HG03025 (cell line): Measurements from ENCODE around the gene TAB3.

Experiments
- ATAC-seq: cut with Tn5 transposase; IDR thresholded peaks from one replicate; pipeline ENCODE4 v1.9.1; 2021; ENCODE audit warnings: mild to moderate bottlenecking, moderate library complexity; ENCODE audit not compliant: unreplicated experiment, low FRiP score

TAB3 gene

GRCh38 chrX:30887288-30887687 is 1.8 kb downstream of the TAB3 start:
- no peak for ATAC-seq

- ATAC-seq, result no peak
Measured at GRCh38 chrX:30885136-30885535, 3.9 kb downstream of the TAB3 start.

- no peak for ATAC-seq
Measured at GRCh38 chrX:30883138-30883537, 5.9 kb downstream of the TAB3 start.

GRCh38 chrX:30881797-30882196 is 7.3 kb downstream of the TAB3 start:
- ATAC-seq, result no peak

GRCh38 chrX:30881390-30881789 is 7.7 kb downstream of the TAB3 start:
- ATAC-seq, result no peak

- ATAC-seq, result no peak
Measured at GRCh38 chrX:30880058-30880457, 9.0 kb downstream of the TAB3 start.

- no peak for ATAC-seq
Measured at GRCh38 chrX:30876367-30876766, 12.7 kb downstream of the TAB3 start.

- ATAC-seq, result no peak
Measured at GRCh38 chrX:30875957-30876356, 13.1 kb downstream of the TAB3 start.

- no peak for ATAC-seq
Measured at GRCh38 chrX:30874851-30875250, 14.2 kb downstream of the TAB3 start.

- no peak for ATAC-seq
Measured at GRCh38 chrX:30870572-30870971, 18.5 kb downstream of the TAB3 start.

GRCh38 chrX:30865612-30866011 is 23.4 kb downstream of the TAB3 start:
- ATAC-seq, result no peak

- no peak for ATAC-seq
Measured at GRCh38 chrX:30865015-30865414, 24.0 kb downstream of the TAB3 start.

- ATAC-seq, result no peak
Measured at GRCh38 chrX:30864383-30864785, 24.7 kb downstream of the TAB3 start.

- ATAC-seq, result no peak
Measured at GRCh38 chrX:30863974-30864373, 25.1 kb downstream of the TAB3 start.

GRCh38 chrX:30858098-30858497 is 31.0 kb downstream of the TAB3 start:
- no peak for ATAC-seq

- ATAC-seq, result no peak
Measured at GRCh38 chrX:30851449-30851848, 37.6 kb downstream of the TAB3 start.

GRCh38 chrX:30835373-30835772 is 53.7 kb downstream of the TAB3 start:
- ATAC-seq, result no peak

GRCh38 chrX:30833896-30834295 is 55.2 kb downstream of the TAB3 start:
- no peak for ATAC-seq

- ATAC-seq, result no peak
Measured at GRCh38 chrX:30831082-30831481, 58.0 kb downstream of the TAB3 start.

GRCh38 chrX:30830326-30830943 is 58.6 kb downstream of the TAB3 start:
- ATAC-seq, result no peak

GRCh38 chrX:30824275-30824674 is 64.8 kb downstream of the TAB3 start:
- ATAC-seq, result no peak

- ATAC-seq, result no peak
Measured at GRCh38 chrX:30822764-30823163, 66.3 kb downstream of the TAB3 start.

- ATAC-seq, result peak; percentile 80
Measured at GRCh38 chrX:30822068-30822681, 66.9 kb downstream of the TAB3 start.
